GM12891 (cell line): ENCODE results near the gene RAI1.

Experiments
- PAX5 ChIP-seq: IDR thresholded peaks from 2 replicates; pipeline ENCODE4 v1.6.1; 2011; ENCODE audit warnings: low read length, moderate library complexity, mild to moderate bottlenecking; ENCODE audit not compliant: insufficient read depth, severe bottlenecking
- POLR2A ChIP-seq: IDR thresholded peaks from 2 replicates; pipeline ENCODE4 v1.6.1; 2011; ENCODE audit warnings: low read depth, low read length, control low read depth
- POLR2AphosphoS5 ChIP-seq: IDR thresholded peaks from 2 replicates; pipeline ENCODE4 v1.6.1; 2011; ENCODE audit warnings: low read depth, low read length, control low read depth
- POU2F2 ChIP-seq: IDR thresholded peaks from 2 replicates; pipeline ENCODE4 v1.6.1; 2011; ENCODE audit warnings: low read depth, mild to moderate bottlenecking, control low read depth, low read length, moderate library complexity
- SPI1 ChIP-seq: IDR thresholded peaks from 2 replicates; pipeline ENCODE4 v1.6.1; 2011; ENCODE audit warnings: low read depth, low read length, control low read depth
- TAF1 ChIP-seq: IDR thresholded peaks from 2 replicates; pipeline ENCODE4 v1.6.1; 2011; ENCODE audit warnings: low read depth, low read length, control low read depth

DNA sequence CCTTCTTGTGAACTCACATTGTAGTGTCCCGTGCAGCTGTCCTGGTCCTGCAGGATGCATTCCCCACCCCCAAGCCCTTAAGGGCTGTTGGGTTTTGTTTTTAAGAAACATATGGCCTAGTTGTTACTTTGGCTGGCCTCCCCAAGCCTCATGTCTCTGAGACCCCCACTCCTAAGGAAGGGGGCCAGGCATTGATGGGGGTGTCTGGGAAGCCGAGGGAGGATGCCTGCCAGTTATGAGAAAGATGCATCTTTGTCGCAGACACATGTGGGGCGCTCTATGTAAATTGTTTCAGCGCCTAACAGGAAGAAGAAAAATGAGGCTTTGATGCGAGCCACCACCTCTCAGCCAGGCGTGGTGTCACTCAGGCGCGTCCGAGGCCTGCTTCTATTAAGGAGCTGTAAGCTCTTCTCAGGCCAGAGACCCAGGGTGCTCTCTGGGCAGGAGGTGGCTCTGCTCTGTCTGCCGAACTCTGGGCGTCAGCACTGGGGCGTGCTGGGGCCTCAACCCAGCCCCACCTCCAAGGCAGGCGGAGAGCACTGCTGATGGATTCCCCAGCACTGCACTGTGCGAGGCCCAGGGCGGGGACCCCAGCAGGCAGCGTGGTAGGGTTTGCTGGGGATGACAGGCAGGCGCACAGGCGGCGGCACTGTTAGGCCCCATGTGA is 85.0 kb downstream of the RAI1 start:
- TF ChIP-seq TAF1 = no peak
- TF ChIP-seq POLR2AphosphoS5 = no peak
- peak; percentile 42; the same call in 1 of the 2 replicates for TF ChIP-seq POLR2A
- TF ChIP-seq POU2F2 = peak; percentile 13; the same call in 1 of the 2 replicates
- TF ChIP-seq SPI1 = no peak
- TF ChIP-seq PAX5 = no peak
